Central memory CD4-positive, alpha-beta T cell (primary cell): ENCODE data around the gene KCNIP2.
"Not testable (repeated sequence)": the region's sequence is repeated elsewhere in the genome, so short reads cannot be mapped to it uniquely, and the experiment has no call there.

Experiments used
- DNase-seq: peaks from one replicate; pipeline ENCODE4 v3.0.0; 2022

KCNIP2 gene

GRCh38 chr10:101827919-101828600, 15.5 kb downstream of the KCNIP2 start:
- DNase-seq: no peak

- no peak for DNase-seq
Observed at GRCh38 chr10:101826852-101827434, 16.7 kb downstream of the KCNIP2 start.

GRCh38 chr10:101824736-101825135, 18.9 kb downstream of the KCNIP2 start:
- DNase-seq: no peak

GRCh38 chr10:101818872-101819633, 24.5 kb downstream of the KCNIP2 start:
- DNase-seq: no peak

- peak; percentile 100 for DNase-seq
Observed at GRCh38 chr10:101818119-101818871, 25.3 kb downstream of the KCNIP2 start, which contains the start of gene OGA. TSS of gene OGA (minus strand) at chr10:101818444. CDS start at chr10:101818022, 422 bp downstream.

GRCh38 chr10:101817337-101818118, 26.1 kb downstream of the KCNIP2 start:
- DNase-seq: no peak

- DNase-seq: no peak
Observed at GRCh38 chr10:101816913-101817336, 26.7 kb downstream of the KCNIP2 start.

GRCh38 chr10:101816376-101816775, 27.2 kb downstream of the KCNIP2 start:
- no peak for DNase-seq

GRCh38 chr10:101814466-101815071, 29.0 kb downstream of the KCNIP2 start:
- no peak for DNase-seq

- DNase-seq: no peak
Observed at GRCh38 chr10:101812606-101813005, 31.0 kb downstream of the KCNIP2 start.

- no peak for DNase-seq
Observed at GRCh38 chr10:101807158-101807557, 36.4 kb downstream of the KCNIP2 start.

- no peak for DNase-seq
Observed at GRCh38 chr10:101803511-101803910, 40.1 kb downstream of the KCNIP2 start.

GRCh38 chr10:101797403-101798059, 46.1 kb downstream of the KCNIP2 start:
- no peak for DNase-seq

GRCh38 chr10:101793526-101793925, 50.1 kb downstream of the KCNIP2 start:
- DNase-seq: no peak

GRCh38 chr10:101789686-101790085, 53.9 kb downstream of the KCNIP2 start:
- no peak for DNase-seq

- not testable (repeated sequence) for DNase-seq
Observed at GRCh38 chr10:101789231-101789630, 54.4 kb downstream of the KCNIP2 start.

GRCh38 chr10:101785801-101786200, 57.8 kb downstream of the KCNIP2 start:
- no peak for DNase-seq

- no peak for DNase-seq
Observed at GRCh38 chr10:101784558-101784957, 59.0 kb downstream of the KCNIP2 start.

GRCh38 chr10:101783736-101784118, 59.9 kb downstream of the KCNIP2 start:
- no peak for DNase-seq

- DNase-seq: peak; percentile 74
Observed at GRCh38 chr10:101782811-101783735, 60.5 kb downstream of the KCNIP2 start, which contains the start of gene NPM3. TSS of gene NPM3 (minus strand) at chr10:101783446. CDS start at chr10:101783390, 56 bp downstream.
